ENCODE measurements around the gene TBC1D1.

GRCh38 chr4:38106886-38107514 is 216.1 kb downstream of the TBC1D1 start:
- no peak for TF ChIP-seq CTCF (IDR thresholded peaks at IDR 0.05)
- no peak for TF ChIP-seq POLR2AphosphoS5 (IDR thresholded peaks at IDR 0.05)
- no peak for TF ChIP-seq EP300 (IDR thresholded peaks at IDR 0.05; ENCODE audit: low read depth)

Data from transverse colon (tissue), 4 donors.